ENCODE results near the gene POLDIP2.

Gene POLDIP2

DNA sequence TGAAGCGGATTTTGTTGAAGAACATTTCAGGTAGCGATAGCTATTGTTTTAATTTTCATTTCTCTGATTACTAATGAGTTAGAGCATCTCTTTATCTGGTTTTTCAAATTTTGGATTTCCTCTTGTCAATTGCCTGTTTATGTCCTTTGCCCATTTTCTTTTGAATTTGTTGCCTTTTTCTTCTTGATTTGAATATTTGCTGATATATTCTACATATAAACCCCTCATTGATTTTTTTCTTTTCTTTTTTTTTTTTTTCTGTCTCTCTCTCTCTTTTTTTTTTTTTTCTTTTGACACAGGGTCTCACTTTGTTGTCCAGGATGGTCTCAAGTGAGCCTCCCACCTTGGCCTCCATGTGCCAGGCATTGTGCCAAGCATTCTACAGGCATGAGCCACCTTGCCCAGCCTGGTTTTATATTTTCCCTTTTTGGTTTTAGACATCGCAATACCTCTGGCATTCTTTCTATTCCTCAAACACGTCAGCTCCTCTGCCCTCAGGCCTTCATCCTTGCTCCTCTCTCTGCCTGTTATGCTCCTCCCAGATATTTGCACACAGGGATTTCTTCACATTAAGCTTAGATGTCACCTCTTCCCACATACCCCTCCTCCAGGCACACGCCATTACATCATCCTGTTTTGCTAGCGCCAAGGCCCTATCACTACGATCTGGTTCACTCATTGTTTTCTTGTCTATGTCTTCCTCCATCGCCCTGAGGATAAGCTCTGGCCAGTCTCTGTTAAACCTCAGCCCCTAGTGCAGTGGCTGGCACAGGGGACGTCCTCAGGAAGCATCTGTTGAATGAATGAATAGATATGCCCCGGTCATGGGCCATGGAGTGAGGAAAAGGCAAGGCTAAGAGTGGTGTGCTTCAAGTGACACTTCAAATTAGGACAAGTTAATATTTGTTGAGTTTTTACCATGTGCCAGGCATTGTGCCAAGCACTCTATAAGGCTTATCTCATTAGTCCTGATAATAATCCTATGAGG, 22.8 kb upstream of the POLDIP2 start:
- DNase-seq (ENCODE audit: extremely low read depth, low read depth), result peak; percentile 31

DNA sequence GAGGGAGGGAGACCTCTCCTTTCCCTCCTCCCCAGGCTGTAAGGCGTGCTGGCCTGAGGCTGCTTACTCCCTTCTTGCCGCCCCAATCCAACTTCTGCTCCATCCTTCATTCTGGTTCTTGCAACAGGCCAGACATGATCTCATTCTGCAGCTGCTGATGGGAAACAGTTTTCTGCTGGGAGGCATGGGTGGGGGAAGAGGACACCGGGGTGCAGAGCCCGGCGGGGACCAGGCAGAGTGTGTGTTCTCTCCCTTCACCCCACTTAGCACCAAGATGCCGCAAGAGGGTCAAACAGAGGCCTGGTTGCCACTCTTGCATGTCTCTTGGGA, 15.6 kb upstream of the POLDIP2 start:
- TF ChIP-seq, protein P1, sequence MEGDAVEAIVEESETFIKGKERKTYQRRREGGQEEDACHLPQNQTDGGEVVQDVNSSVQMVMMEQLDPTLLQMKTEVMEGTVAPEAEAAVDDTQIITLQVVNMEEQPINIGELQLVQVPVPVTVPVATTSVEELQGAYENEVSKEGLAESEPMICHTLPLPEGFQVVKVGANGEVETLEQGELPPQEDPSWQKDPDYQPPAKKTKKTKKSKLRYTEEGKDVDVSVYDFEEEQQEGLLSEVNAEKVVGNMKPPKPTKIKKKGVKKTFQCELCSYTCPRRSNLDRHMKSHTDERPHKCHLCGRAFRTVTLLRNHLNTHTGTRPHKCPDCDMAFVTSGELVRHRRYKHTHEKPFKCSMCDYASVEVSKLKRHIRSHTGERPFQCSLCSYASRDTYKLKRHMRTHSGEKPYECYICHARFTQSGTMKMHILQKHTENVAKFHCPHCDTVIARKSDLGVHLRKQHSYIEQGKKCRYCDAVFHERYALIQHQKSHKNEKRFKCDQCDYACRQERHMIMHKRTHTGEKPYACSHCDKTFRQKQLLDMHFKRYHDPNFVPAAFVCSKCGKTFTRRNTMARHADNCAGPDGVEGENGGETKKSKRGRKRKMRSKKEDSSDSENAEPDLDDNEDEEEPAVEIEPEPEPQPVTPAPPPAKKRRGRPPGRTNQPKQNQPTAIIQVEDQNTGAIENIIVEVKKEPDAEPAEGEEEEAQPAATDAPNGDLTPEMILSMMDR (IDR thresholded peaks at IDR 0.05; ENCODE audit: low read depth, low read length), result no peak
- no peak for DNase-seq (ENCODE audit: extremely low read depth, low read depth)

More for the DNA sequence above, 22.8 kb upstream of the POLDIP2 start:
- TF ChIP-seq, protein P1 (IDR thresholded peaks at IDR 0.05; ENCODE audit: low read depth, low read length), result no peak

- TF ChIP-seq, protein P1 (IDR thresholded peaks at IDR 0.05; ENCODE audit: low read depth, low read length), result no peak
- no peak for DNase-seq (ENCODE audit: extremely low read depth, low read depth)
Measured at GRCh38 chr17:28372203-28372944, 15.0 kb upstream of the POLDIP2 start.

- DNase-seq (ENCODE audit: extremely low read depth, low read depth), result peak; percentile 69
- TF ChIP-seq, protein P1 (IDR thresholded peaks at IDR 0.05; ENCODE audit: low read depth, low read length), result no peak
Measured at GRCh38 chr17:28371245-28372202, 14.2 kb upstream of the POLDIP2 start, which contains the start of gene SARM1. Gene SARM1, plus strand, starts transcription at chr17:28371694. Its CDS starts 339 bp downstream, at chr17:28372033.

GRCh38 chr17:28370744-28371103, 13.4 kb upstream of the POLDIP2 start:
- no peak for DNase-seq (ENCODE audit: extremely low read depth, low read depth)
- TF ChIP-seq, protein P1 (IDR thresholded peaks at IDR 0.05; ENCODE audit: low read depth, low read length), result no peak

DNA sequence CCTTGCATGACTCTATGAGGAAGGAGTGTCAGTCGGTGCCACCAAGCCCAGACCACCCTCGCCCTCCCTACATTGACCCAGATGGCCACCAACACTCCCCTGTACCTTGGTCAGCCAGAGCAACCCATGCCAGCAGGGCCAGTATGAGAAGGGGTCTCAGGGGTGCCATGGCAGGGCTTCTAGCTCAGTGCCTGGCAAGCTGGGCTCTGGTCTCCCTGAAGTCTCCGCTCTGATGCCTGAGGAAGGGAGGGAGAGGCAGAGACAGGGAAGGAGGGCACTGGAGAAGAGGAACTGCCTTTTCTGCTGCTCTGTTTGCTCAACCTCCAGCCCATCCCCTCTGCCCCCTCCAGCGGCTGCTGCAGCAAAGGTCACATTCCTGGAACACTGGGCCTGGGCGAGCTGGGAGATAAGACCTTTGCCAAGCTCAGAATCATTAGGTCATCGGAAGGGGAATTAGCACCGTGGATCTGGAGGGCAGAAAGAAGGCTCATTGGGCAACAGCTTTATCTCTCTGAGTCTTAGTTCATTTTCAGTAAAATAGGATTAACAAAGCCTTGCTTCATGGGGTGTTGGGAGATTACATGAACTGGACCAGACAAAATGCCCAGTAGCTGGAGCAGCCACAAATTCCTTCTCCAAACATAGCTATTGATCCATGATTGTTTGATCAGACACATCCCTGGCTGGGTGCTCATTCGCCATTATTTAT, 12.9 kb upstream of the POLDIP2 start, which contains the start of gene VTN:
Gene VTN, minus strand, starts transcription at position 273 of the 709 bp plus-strand sequence. Its CDS starts 104 bp downstream, at position 169.
- no peak for DNase-seq (ENCODE audit: extremely low read depth, low read depth)
- TF ChIP-seq, protein P1 (IDR thresholded peaks at IDR 0.05; ENCODE audit: low read depth, low read length), result peak; percentile 1

Data from AG09319 (cell line).